ENCODE results near the gene MAB21L1. TPM values are rescaled to one million over a fixed set of nuclear protein-coding genes. Genes with fewer than 3 reads are reported as not detected.

MAB21L1 gene
- total RNA-seq, 1 donor from 2014 or later, result not detected

- no peak overlapping the region for H3K4me3 ChIP-seq (ENCODE audit: low read depth, low read length)
- TF ChIP-seq CTCF (IDR thresholded peaks at IDR 0.05; ENCODE audit: insufficient read depth, low read length, poor library complexity, severe bottlenecking), result no peak
- H3K36me3 ChIP-seq (ENCODE audit: control insufficient read depth, insufficient read depth, low read length), result no peaks in the 10 kb centered on the region
- peaks cover 24% of the 10 kb centered on the region for H3K27me3 ChIP-seq (ENCODE audit: control insufficient read depth, insufficient read depth, low read length)
- DNase-seq (ENCODE audit: low read depth), result no peak
These were observed 8.3 kb downstream of the MAB21L1 start for GRCh38 chr13:35468195-35468594.

- H3K4me3 ChIP-seq (ENCODE audit: low read depth, low read length), result no peak overlapping the region
- DNase-seq (ENCODE audit: low read depth), result no peak
- TF ChIP-seq CTCF (IDR thresholded peaks at IDR 0.05; ENCODE audit: insufficient read depth, low read length, poor library complexity, severe bottlenecking), result no peak
- H3K27me3 ChIP-seq (ENCODE audit: control insufficient read depth, insufficient read depth, low read length), result peaks cover 4% of the 10 kb centered on the region
- no peaks in the 10 kb centered on the region for H3K36me3 ChIP-seq (ENCODE audit: control insufficient read depth, insufficient read depth, low read length)
These were observed 11.1 kb downstream of the MAB21L1 start for GRCh38 chr13:35465371-35465770.

- no peak for DNase-seq (ENCODE audit: low read depth)
- H3K4me3 ChIP-seq (ENCODE audit: low read depth, low read length), result no peak overlapping the region
- no peaks in the 10 kb centered on the region for H3K36me3 ChIP-seq (ENCODE audit: control insufficient read depth, insufficient read depth, low read length)
- TF ChIP-seq CTCF (IDR thresholded peaks at IDR 0.05; ENCODE audit: insufficient read depth, low read length, poor library complexity, severe bottlenecking), result no peak
- no peaks in the 10 kb centered on the region for H3K27me3 ChIP-seq (ENCODE audit: control insufficient read depth, insufficient read depth, low read length)
These were observed 16.4 kb downstream of the MAB21L1 start for GRCh38 chr13:35460061-35460460.

- no peaks in the 10 kb centered on the region for H3K36me3 ChIP-seq (ENCODE audit: control insufficient read depth, insufficient read depth, low read length)
- H3K4me3 ChIP-seq (ENCODE audit: low read depth, low read length), result no peak overlapping the region
- no peaks in the 10 kb centered on the region for H3K27me3 ChIP-seq (ENCODE audit: control insufficient read depth, insufficient read depth, low read length)
- DNase-seq (ENCODE audit: low read depth), result no peak
- no peak for TF ChIP-seq CTCF (IDR thresholded peaks at IDR 0.05; ENCODE audit: insufficient read depth, low read length, poor library complexity, severe bottlenecking)
These were observed 19.2 kb downstream of the MAB21L1 start for GRCh38 chr13:35457258-35457657.

GRCh38 chr13:35455022-35455421 is 21.5 kb downstream of the MAB21L1 start:
- Histone ChIP-seq H3K36me3 (ENCODE audit: control insufficient read depth, insufficient read depth, low read length) (no peaks in the 10 kb centered on the region), H3K27me3 (ENCODE audit: control insufficient read depth, insufficient read depth, low read length) (no peaks in the 10 kb centered on the region), H3K4me3 (ENCODE audit: low read depth, low read length) (no peak overlapping the region)
- no peak for DNase-seq (ENCODE audit: low read depth)
- TF ChIP-seq CTCF (IDR thresholded peaks at IDR 0.05; ENCODE audit: insufficient read depth, low read length, poor library complexity, severe bottlenecking), result no peak

- no peaks in the 10 kb centered on the region for H3K27me3 ChIP-seq (ENCODE audit: control insufficient read depth, insufficient read depth, low read length)
- DNase-seq (ENCODE audit: low read depth), result no peak
- no peak for TF ChIP-seq CTCF (IDR thresholded peaks at IDR 0.05; ENCODE audit: insufficient read depth, low read length, poor library complexity, severe bottlenecking)
- H3K4me3 ChIP-seq (ENCODE audit: low read depth, low read length), result no peak overlapping the region
- no peaks in the 10 kb centered on the region for H3K36me3 ChIP-seq (ENCODE audit: control insufficient read depth, insufficient read depth, low read length)
These were observed 26.7 kb downstream of the MAB21L1 start for GRCh38 chr13:35449821-35450220.
